OCI-LY7 (cell line): Measurements from ENCODE around the gene COG2.

Experiments
- EZH2phosphoT487 ChIP-seq: fragments of 200-600 bp; sonication (generic); IDR thresholded peaks from 2 replicates; pipeline ENCODE4 v1.6.1; 2018; ENCODE audit warnings: low read depth, borderline replicate concordance, mild to moderate bottlenecking, mixed run types, antibody characterized with exemption, low read length, moderate library complexity, mixed read lengths
- TF ChIP-seq, protein P1 (sequence below): fragments of 200-600 bp; sonication (generic); conservative IDR thresholded peaks from 2 replicates; pipeline ENCODE4 v1.5.1; 2014; ENCODE audit warnings: mild to moderate bottlenecking, antibody characterized with exemption, low read length, moderate library complexity, mixed read lengths

DNA sequence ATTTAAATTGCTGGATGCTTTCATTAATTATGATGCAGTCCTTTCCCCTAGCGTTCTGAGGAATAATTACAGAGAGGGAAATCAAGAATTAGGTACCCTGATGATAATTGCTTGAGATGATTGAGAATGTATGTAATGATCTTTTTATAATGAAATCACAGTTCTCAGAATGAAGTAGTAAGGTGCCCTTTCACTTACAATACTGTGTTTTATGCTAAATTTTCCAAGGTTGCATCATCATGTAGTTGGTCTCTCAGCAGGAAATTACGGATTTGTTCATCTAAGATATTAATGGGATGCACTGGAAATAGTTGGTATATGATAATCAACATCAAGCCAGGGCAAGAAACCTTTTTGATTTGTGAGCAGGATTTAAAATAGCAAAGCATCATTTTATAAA, 37.5 kb downstream of the COG2 start:
- TF ChIP-seq, protein P1, sequence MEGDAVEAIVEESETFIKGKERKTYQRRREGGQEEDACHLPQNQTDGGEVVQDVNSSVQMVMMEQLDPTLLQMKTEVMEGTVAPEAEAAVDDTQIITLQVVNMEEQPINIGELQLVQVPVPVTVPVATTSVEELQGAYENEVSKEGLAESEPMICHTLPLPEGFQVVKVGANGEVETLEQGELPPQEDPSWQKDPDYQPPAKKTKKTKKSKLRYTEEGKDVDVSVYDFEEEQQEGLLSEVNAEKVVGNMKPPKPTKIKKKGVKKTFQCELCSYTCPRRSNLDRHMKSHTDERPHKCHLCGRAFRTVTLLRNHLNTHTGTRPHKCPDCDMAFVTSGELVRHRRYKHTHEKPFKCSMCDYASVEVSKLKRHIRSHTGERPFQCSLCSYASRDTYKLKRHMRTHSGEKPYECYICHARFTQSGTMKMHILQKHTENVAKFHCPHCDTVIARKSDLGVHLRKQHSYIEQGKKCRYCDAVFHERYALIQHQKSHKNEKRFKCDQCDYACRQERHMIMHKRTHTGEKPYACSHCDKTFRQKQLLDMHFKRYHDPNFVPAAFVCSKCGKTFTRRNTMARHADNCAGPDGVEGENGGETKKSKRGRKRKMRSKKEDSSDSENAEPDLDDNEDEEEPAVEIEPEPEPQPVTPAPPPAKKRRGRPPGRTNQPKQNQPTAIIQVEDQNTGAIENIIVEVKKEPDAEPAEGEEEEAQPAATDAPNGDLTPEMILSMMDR, result no peak
- no peak for TF ChIP-seq EZH2phosphoT487
